Hepatocyte (in vitro differentiated cells): Measurements from ENCODE around the gene CPEB3. TPM values are rescaled to one million over a fixed set of nuclear protein-coding genes. Genes with fewer than 3 reads are reported as not detected.

ENCODE experiments used
- DNase-seq: peaks from one replicate; pipeline ENCODE4 v3.0.0-alpha.2; 2016; ENCODE audit warnings: low spot score
- H2AFZ ChIP-seq: fragments of 200-600 bp; sonication (generic); 2 replicates; pipeline ENCODE4 v1.6.0; 2016; ENCODE audit warnings: antibody characterized with exemption, mild to moderate bottlenecking
- H3K27ac ChIP-seq: fragments of 200-600 bp; sonication (generic); 2 replicates; pipeline ENCODE4 v1.5.1; 2016; ENCODE audit warnings: mild to moderate bottlenecking
- H3K27me3 ChIP-seq: fragments of 200-600 bp; sonication (generic); 2 replicates; pipeline ENCODE4 v1.6.1; 2016
- H3K36me3 ChIP-seq: fragments of 200-600 bp; sonication (generic); replicated peaks from 2 replicates; pipeline ENCODE4 v1.5.1; 2016; ENCODE audit warnings: low read depth; ENCODE audit not compliant: insufficient read depth
- H3K4me1 ChIP-seq: fragments of 200-600 bp; sonication (generic); 2 replicates; pipeline ENCODE4 v1.5.1; 2016; ENCODE audit warnings: mild to moderate bottlenecking, moderate library complexity; ENCODE audit not compliant: insufficient read depth
- H3K4me2 ChIP-seq: fragments of 200-600 bp; sonication (generic); 2 replicates; pipeline ENCODE4 v1.6.0; 2016
- H3K4me3 ChIP-seq: fragments of 200-600 bp; sonication (generic); 2 replicates; pipeline ENCODE4 v1.5.1; 2016; ENCODE audit warnings: mild to moderate bottlenecking
- H3K79me2 ChIP-seq: fragments of 200-600 bp; sonication (generic); 2 replicates; pipeline ENCODE4 v1.6.0; 2017; ENCODE audit warnings: mild to moderate bottlenecking
- H3K9me2 ChIP-seq: fragments of 200-600 bp; sonication (generic); replicated peaks from 2 replicates; pipeline ENCODE4 v1.6.0; 2017; ENCODE audit warnings: mild to moderate bottlenecking; ENCODE audit not compliant: insufficient read depth
- H3K9me3 ChIP-seq: fragments of 200-600 bp; sonication (generic); 2 replicates; pipeline ENCODE4 v1.5.1; 2016; ENCODE audit warnings: low read depth, mild to moderate bottlenecking
- H4K20me1 ChIP-seq: fragments of 200-600 bp; sonication (generic); 2 replicates; pipeline ENCODE4 v1.6.0; 2016; ENCODE audit warnings: mild to moderate bottlenecking; ENCODE audit not compliant: insufficient read depth, poor library complexity, severe bottlenecking
- EZH2 ChIP-seq: fragments of 200-600 bp; sonication (generic); IDR thresholded peaks from 2 replicates; pipeline ENCODE4 v1.6.1; 2016; ENCODE audit warnings: antibody characterized with exemption, mild to moderate bottlenecking, borderline replicate concordance
- EZH2phosphoT487 ChIP-seq: fragments of 200-600 bp; sonication (generic); IDR thresholded peaks from one replicate; pipeline ENCODE4 v1.6.1; 2018; ENCODE audit warnings: antibody characterized with exemption, mild to moderate bottlenecking, low read depth, moderate library complexity; ENCODE audit not compliant: unreplicated experiment, severe bottlenecking
- WGBS: methylation state at CpG from one replicate; pipeline ENCODE4 v1.1.6; 2016; ENCODE audit warnings: low lambda C conversion rate; ENCODE audit errors: missing lambda C conversion rate; 5-methylcytosine and 5-hydroxymethylcytosine counted together
- polyA plus RNA-seq: library from polyadenylated mRNA; unstranded; fragments of >200 nt; fragmentation: Nextera tagmentation; extraction: Ambion mirVana; gene quantifications from 2 replicates; pipeline ENCODE4 v1.2.1, GENCODE V29; 2016
- total RNA-seq: library from RNA; depleted of rRNA; stranded (reverse); fragments of >200 nt; gene quantifications from 2 replicates; pipeline ENCODE4 v1.2.3, GENCODE V29; 2014
- TF ChIP-seq, protein P1 (sequence below): fragments of 200-600 bp; sonication (generic); IDR thresholded peaks from 2 replicates; pipeline ENCODE4 v1.5.1; 2016; ENCODE audit warnings: antibody characterized with exemption, mild to moderate bottlenecking; ENCODE audit not compliant: poor library complexity

The CPEB3 gene
- total and polyA plus RNA-seq, 2 experiments from 2014 or later = 4.0 to 4.9 TPM

DNA sequence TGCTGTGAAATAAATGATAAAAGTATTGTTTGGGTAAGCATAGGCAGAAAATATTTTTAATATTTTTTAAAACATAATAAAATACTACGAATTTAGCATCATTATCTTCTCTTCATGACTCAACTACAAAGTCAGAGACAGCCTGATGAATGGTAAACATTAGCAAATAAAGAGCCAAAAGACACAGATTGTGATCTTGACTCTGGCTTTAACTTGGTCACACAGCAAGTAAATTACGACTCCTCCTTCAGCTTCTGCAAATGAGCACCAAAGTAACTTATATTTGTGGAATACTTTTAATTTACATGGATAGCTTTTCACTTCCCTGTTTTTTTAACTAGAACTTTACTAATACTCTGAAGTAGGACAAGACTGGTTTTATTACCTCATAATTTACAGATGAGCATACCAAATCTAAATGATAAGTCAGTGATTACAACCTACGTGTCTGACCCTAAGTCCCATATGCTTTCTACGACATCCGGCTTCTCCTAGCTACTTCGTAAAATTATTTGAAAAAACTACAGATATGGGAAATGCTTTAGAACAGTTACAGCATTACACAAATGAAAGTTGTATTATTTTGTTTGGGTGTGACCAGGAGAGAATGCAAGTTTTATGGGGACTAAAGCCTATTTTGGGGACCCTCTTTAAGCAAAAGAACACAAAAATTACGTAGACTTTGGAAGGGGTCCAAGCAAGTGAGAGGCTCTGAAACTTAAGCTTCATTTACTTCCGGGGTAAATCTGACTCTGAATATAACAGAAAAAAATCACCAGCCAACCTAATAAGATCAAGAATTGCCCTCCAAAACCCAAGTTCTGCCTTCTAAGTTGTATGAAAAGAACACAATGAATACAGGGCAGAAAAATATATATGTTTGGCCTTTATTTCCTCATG lies 133.8 kb downstream of the CPEB3 start:
- H3K27ac ChIP-seq = peak overlapping the region; percentile 4

DNA sequence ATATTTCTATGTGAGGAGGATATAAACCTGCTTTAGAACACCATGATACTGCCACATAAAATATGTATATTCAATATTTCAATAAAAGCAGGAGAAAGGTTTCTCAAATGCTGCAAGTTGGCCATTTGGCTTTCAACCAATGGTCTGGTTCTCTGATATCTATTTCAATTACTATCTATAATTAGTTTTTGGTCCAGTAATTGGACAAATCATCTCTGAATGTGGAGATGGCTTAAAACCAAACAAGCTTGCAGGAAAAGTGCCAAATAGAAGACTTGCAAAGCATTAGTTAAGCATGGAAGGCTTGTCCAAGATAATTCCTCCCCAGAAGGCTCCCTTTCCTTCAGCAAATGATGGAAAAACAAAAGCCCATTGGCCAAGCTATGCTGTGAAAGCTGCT lies 140.1 kb downstream of the CPEB3 start:
- no peak overlapping the region for H3K4me2 ChIP-seq
- no peak overlapping the region for H2AFZ ChIP-seq
- H3K79me2 ChIP-seq = no peaks in the 10 kb centered on the region
- DNase-seq = no peak
- no peaks in the 10 kb centered on the region for H4K20me1 ChIP-seq
- H3K27me3 ChIP-seq = no peaks in the 10 kb centered on the region
- H3K27ac ChIP-seq = no peak overlapping the region
- no peak overlapping the region for H3K4me3 ChIP-seq
- H3K4me1 ChIP-seq = no peaks in the 10 kb centered on the region
- no peaks in the 10 kb centered on the region for H3K36me3 ChIP-seq
- H3K9me2 ChIP-seq = no peaks in the 10 kb centered on the region
- H3K9me3 ChIP-seq = no peaks in the 10 kb centered on the region
- TF ChIP-seq EZH2phosphoT487 = no peak
- TF ChIP-seq EZH2 = no peak
- TF ChIP-seq, protein P1, sequence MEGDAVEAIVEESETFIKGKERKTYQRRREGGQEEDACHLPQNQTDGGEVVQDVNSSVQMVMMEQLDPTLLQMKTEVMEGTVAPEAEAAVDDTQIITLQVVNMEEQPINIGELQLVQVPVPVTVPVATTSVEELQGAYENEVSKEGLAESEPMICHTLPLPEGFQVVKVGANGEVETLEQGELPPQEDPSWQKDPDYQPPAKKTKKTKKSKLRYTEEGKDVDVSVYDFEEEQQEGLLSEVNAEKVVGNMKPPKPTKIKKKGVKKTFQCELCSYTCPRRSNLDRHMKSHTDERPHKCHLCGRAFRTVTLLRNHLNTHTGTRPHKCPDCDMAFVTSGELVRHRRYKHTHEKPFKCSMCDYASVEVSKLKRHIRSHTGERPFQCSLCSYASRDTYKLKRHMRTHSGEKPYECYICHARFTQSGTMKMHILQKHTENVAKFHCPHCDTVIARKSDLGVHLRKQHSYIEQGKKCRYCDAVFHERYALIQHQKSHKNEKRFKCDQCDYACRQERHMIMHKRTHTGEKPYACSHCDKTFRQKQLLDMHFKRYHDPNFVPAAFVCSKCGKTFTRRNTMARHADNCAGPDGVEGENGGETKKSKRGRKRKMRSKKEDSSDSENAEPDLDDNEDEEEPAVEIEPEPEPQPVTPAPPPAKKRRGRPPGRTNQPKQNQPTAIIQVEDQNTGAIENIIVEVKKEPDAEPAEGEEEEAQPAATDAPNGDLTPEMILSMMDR = no peak

More for the DNA sequence above, 133.8 kb downstream of the CPEB3 start:
- TF ChIP-seq EZH2phosphoT487 (no peak), EZH2 (no peak)
- TF ChIP-seq, protein P1 = no peak
- H3K4me3 ChIP-seq = no peak overlapping the region
- H3K9me3 ChIP-seq = no peaks in the 10 kb centered on the region
- WGBS = 52% methylated on average over 8 of the region's 8 CpGs
- no peak for DNase-seq
- no peaks in the 10 kb centered on the region for H3K4me1 ChIP-seq
- no peak overlapping the region for H2AFZ ChIP-seq
- H3K27me3 ChIP-seq = no peaks in the 10 kb centered on the region
- no peaks in the 10 kb centered on the region for H3K9me2 ChIP-seq
- no peaks in the 10 kb centered on the region for H3K79me2 ChIP-seq
- no peaks in the 10 kb centered on the region for H3K36me3 ChIP-seq
- peak overlapping the region; percentile 39 for H3K4me2 ChIP-seq
- no peaks in the 10 kb centered on the region for H4K20me1 ChIP-seq

DNA sequence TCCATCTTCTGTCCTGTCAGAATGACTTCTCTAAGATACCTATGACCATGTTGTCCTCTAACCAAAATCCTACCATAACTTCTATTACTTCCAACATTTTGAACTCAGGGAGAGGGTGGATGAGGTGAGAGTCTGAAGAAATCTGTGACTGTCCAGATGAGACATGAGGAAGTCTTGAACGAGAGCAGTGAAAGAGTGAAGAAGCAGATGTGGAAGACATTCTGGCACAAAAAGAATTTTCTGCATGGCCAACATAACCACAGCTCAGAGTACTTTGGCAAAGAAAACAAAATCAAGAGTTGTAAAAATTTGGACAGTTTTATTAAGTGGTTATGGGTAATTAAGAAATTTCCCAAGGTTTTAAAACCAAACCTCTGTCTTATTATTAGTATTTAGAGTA lies 141.6 kb downstream of the CPEB3 start:
- Histone ChIP-seq H3K36me3 (no peaks in the 10 kb centered on the region), H2AFZ (no peak overlapping the region), H3K27ac (no peak overlapping the region), H3K4me3 (no peak overlapping the region), H3K4me1 (no peaks in the 10 kb centered on the region), H3K79me2 (no peaks in the 10 kb centered on the region), H4K20me1 (no peaks in the 10 kb centered on the region), H3K4me2 (no peak overlapping the region), H3K9me3 (no peaks in the 10 kb centered on the region), H3K9me2 (no peaks in the 10 kb centered on the region), H3K27me3 (no peaks in the 10 kb centered on the region)
- no peak for DNase-seq
- TF ChIP-seq, protein P1 = no peak
- no peak for TF ChIP-seq EZH2
- TF ChIP-seq EZH2phosphoT487 = no peak
- WGBS = 88% methylated on average over 1 of the region's 1 CpG
